ENCODE measurements around the gene ARHGAP24.

- TF ChIP-seq CTCF (IDR thresholded peaks at IDR 0.05), result no peak
- TF ChIP-seq SIN3A (IDR thresholded peaks at IDR 0.05; ENCODE audit: borderline replicate concordance, insufficient read depth, low read depth, low read length), result no peak
- TF ChIP-seq REST (IDR thresholded peaks at IDR 0.05; ENCODE audit: insufficient read depth in 1 of 2, low read depth in 2 of 2, low read length in 1 of 2), result no peak
- no peak for TF ChIP-seq TCF7L2 (IDR thresholded peaks at IDR 0.05; ENCODE audit: low read depth, low read length)
- TF ChIP-seq POLR2AphosphoS5 (IDR thresholded peaks at IDR 0.05; ENCODE audit: low read depth, low read length), result no peak
Measured at GRCh38 chr4:85928775-85929591, 454.0 kb downstream of the ARHGAP24 start.
